ENCODE data around the gene EVX2. TPM values are rescaled to one million over a fixed set of nuclear protein-coding genes. Genes with fewer than 3 reads are reported as not detected.

The EVX2 gene
- total and polyA plus RNA-seq, 2 of the 4 experiments (the other 2 are of a cell fraction) = not detected

DNA sequence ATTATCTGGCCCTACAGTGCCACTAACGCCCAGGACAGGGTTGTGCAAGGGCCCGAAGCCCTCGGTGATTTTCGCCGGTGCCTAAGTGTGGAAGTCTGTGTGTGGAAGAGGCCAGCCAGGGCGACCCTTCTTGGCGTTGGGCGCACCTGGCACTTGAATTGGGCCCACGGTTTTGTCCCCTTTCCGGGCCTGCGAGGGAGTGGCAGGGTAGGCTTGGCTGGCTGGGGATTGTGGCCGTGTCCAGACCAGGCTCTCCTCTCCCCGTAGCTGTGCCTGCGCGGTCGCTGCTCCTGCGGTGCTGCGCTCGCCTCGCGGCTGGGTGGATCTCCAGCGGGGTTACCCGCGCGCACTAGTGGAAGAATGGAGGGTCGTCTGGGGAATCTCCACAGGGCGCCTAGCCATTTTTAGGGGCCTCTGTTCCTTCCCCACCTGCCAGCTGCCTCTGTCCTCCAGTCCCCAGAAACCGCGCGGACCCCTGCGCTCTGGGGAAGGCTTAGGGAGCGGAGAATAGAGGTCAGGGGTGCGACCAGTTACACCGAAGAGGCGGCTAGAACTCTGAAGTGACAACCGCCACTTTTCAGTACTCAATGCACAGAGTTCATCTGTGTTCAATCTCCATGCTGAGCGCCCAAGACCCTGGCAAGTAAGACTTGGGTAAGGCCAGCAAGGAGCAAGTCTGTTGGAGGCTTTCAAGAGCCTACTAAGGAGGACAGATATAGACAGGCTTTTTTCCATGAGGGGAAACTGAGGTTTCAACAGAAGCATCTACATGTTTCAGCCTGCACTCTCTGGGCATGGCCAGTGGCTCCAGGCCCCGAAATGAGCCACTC, 16.0 kb downstream of the EVX2 start:
- H2BK15ac ChIP-seq (ENCODE audit: low read depth, low read length) = no peak overlapping the region
- no peak overlapping the region for H4K91ac ChIP-seq (ENCODE audit: insufficient read depth, low read depth, low read length)
- 30% methylated on average over 5 of the region's 38 CpGs; no CpG with 5 or more reads in 1 of the 2 experiments for WGBS, 2 experiments (ENCODE audit: extremely low coverage in 2 of 2, insufficient read length in 1 of 2)
- H3K14ac ChIP-seq (replicated peaks; ENCODE audit: low read depth, low read length) = no peak overlapping the region
- no peak overlapping the region for H3K23ac ChIP-seq (ENCODE audit: low read depth, low read length)
- no peak overlapping the region for H3K4me3 ChIP-seq (ENCODE audit: insufficient read depth, low read depth, low read length)
- ATAC-seq (ENCODE audit: low read depth) = no peak
- no peak overlapping the region for H3K56ac ChIP-seq (ENCODE audit: extremely low read depth, insufficient read depth, low read length)
- no peak overlapping the region for H2AK9ac ChIP-seq (replicated peaks; ENCODE audit: low read depth, low read length, poor library complexity)
- H3K36me3 ChIP-seq (ENCODE audit: control insufficient read depth, insufficient read depth, low read length) = no peaks in the 10 kb centered on the region
- no peaks in the 10 kb centered on the region for H3K79me1 ChIP-seq (ENCODE audit: low read depth in 1 of 2, low read length in 2 of 2)
- no peaks in the 10 kb centered on the region for H4K20me1 ChIP-seq (ENCODE audit: insufficient read depth, low read length)
- no peak overlapping the region for H2AFZ ChIP-seq (replicated peaks; ENCODE audit: low read length, poor library complexity)
- BruUV-seq (replicated peaks) = no TSS peak
- H2BK5ac ChIP-seq (ENCODE audit: low read depth, low read length, poor library complexity, severe bottlenecking) = no peak overlapping the region
- H2AK5ac ChIP-seq (ENCODE audit: low read depth, low read length) = no peak overlapping the region
- H3K4me2 ChIP-seq (ENCODE audit: low read depth, low read length) = peak overlapping the region; percentile 22; the same call in 1 of the 2 replicates
- DNase-seq = no peak
- no peak overlapping the region for H4K5ac ChIP-seq (ENCODE audit: low read depth, low read length)
- H2BK20ac ChIP-seq (ENCODE audit: low read depth, low read length) = no peak overlapping the region
- H3K4me1 ChIP-seq (ENCODE audit: control insufficient read depth, insufficient read depth, low read length) = no peaks in the 10 kb centered on the region
- H2BK120ac ChIP-seq (ENCODE audit: low read depth, low read length) = no peak overlapping the region
- H4K8ac ChIP-seq (ENCODE audit: low read depth in 2 of 2, low read length in 2 of 2) = no peak overlapping the region
- no peak overlapping the region for H3K4ac ChIP-seq (ENCODE audit: low read depth, low read length)
- intact Hi-C loops (cut with micrococcal nuclease) (no loop called here), in situ Hi-C loops (cut with MboI; ENCODE audit: low sequenced_read_pairs) (no loop called here), dilution Hi-C loops (cut with HindIII; ENCODE audit: low sequenced_read_pairs, unreplicated experiment) (no loop called here)
- ChIA-PET CTCF (no interaction called here), POLR2A (ENCODE audit: unreplicated experiment) (no interaction called here)
- H3K9ac ChIP-seq (ENCODE audit: low read depth, low read length) = no peak overlapping the region
- TF ChIP-seq USF2 (IDR thresholded peaks at IDR 0.05; ENCODE audit: low read depth, low read length) (no peak), NFE2L2 (IDR thresholded peaks at IDR 0.05; ENCODE audit: low read depth, low read length) (no peak), MAZ (IDR thresholded peaks at IDR 0.05; ENCODE audit: borderline replicate concordance, low read depth, low read length) (no peak), MAFK (IDR thresholded peaks at IDR 0.05; ENCODE audit: low read depth, low read length) (no peak), MXI1 (IDR thresholded peaks at IDR 0.05; ENCODE audit: borderline replicate concordance, low read depth, low read length) (no peak), RAD21 (IDR thresholded peaks at IDR 0.05; ENCODE audit: low read length) (no peak), CHD1 (IDR thresholded peaks at IDR 0.05; ENCODE audit: low read depth, low read length) (no peak)
- H3K18ac ChIP-seq (ENCODE audit: low read depth, low read length) = no peak overlapping the region
- H3K9me3 ChIP-seq (ENCODE audit: control insufficient read depth, insufficient read depth, low read length) = peaks cover 6% of the 10 kb centered on the region; the same call in 1 of the 2 replicates
- H3K9me1 ChIP-seq (ENCODE audit: insufficient read depth, low read length) = no peaks in the 10 kb centered on the region
- H3K27me3 ChIP-seq (ENCODE audit: control insufficient read depth, insufficient read depth, low read length) = peaks cover 68% of the 10 kb centered on the region
- H3K27ac ChIP-seq (ENCODE audit: insufficient read depth, low read length) = no peak overlapping the region

Data from IMR-90 (cell line).